HEK293 (cell line): ENCODE measurements around the gene RRM1.

ENCODE experiments used
- CTCF ChIA-PET: fragments of 350-600 bp; formaldehyde crosslinking; extraction: SDS; loops from one replicate; lab custom pipeline; 2021; ENCODE audit warnings: antibody characterized with exemption; lab: Yijun Ruan, JAX
- POLR2A ChIA-PET: fragments of 300-600 bp; formaldehyde crosslinking; extraction: SDS; loops from one replicate; lab custom pipeline; 2020; ENCODE audit warnings: antibody characterized with exemption, inconsistent platforms; lab: Yijun Ruan, JAX
- H3K27ac ChIP-seq: fragments of 200-500 bp; sonication (Bioruptor generic); 2 replicates; pipeline ENCODE4 v1.5.1; 2014; ENCODE audit warnings: low read depth, low read length, control low read depth, inconsistent platforms; ENCODE audit errors: extremely low read depth
- H3K36me3 ChIP-seq, 2 experiments: fragments of 200-500 bp in 1 of 2; sonication (Bioruptor generic) in 1 of 2; 1 replicate in 1 of 2; 2 replicates in 1 of 2; pipeline ENCODE4 v1.5.1; 2014 to 2017; ENCODE audit warnings: inconsistent platforms in 2 of 2, low read length in 2 of 2; ENCODE audit not compliant: control insufficient read depth in 2 of 2, insufficient read depth in 1 of 2
- H3K4me1 ChIP-seq: fragments of 200-500 bp; sonication (Bioruptor generic); 2 replicates; pipeline ENCODE4 v1.5.1; 2014; ENCODE audit warnings: mild to moderate bottlenecking, low read length, inconsistent platforms; ENCODE audit not compliant: control insufficient read depth, insufficient read depth
- H3K4me3 ChIP-seq: 2 replicates; pipeline ENCODE4 v1.5.1; 2011; ENCODE audit warnings: low read depth, mild to moderate bottlenecking, control low read depth, low read length, moderate library complexity
- H3K9me3 ChIP-seq: fragments of 200-500 bp; sonication (Bioruptor generic); 2 replicates; pipeline ENCODE4 v1.5.1; 2014; ENCODE audit warnings: low read depth, low read length, inconsistent platforms; ENCODE audit not compliant: control insufficient read depth, insufficient read depth
- EGR2 ChIP-seq: fragments of 450-650 bp; formaldehyde crosslinking; IDR thresholded peaks from 2 replicates; pipeline ENCODE4 v1.5.1; 2016; ENCODE audit warnings: low read depth, missing biosample characterization, missing genetic modification characterization
- PRDM4 ChIP-seq: fragments of 450-650 bp; formaldehyde crosslinking; IDR thresholded peaks from 2 replicates; pipeline ENCODE4 v1.5.1; 2017; ENCODE audit warnings: missing biosample characterization, missing genetic modification characterization
- ZBTB8A ChIP-seq: fragments of 450-650 bp; formaldehyde crosslinking; IDR thresholded peaks from 2 replicates; pipeline ENCODE4 v1.5.1; 2016; ENCODE audit warnings: missing biosample characterization, missing genetic modification characterization
- ZFHX2 ChIP-seq: fragments of 450-650 bp; formaldehyde crosslinking; conservative IDR thresholded peaks from 2 replicates; pipeline ENCODE4 v1.5.1; 2016; ENCODE audit warnings: missing biosample characterization, missing genetic modification characterization
- ZNF280C ChIP-seq: fragments of 450-650 bp; formaldehyde crosslinking; IDR thresholded peaks from 2 replicates; pipeline ENCODE4 v1.5.1; 2016; ENCODE audit warnings: missing biosample characterization, missing genetic modification characterization
- ZNF302 ChIP-seq: fragments of 450-650 bp; formaldehyde crosslinking; IDR thresholded peaks from 2 replicates; pipeline ENCODE4 v1.5.1; 2016; ENCODE audit warnings: missing biosample characterization, missing genetic modification characterization, low read depth
- ZNF473 ChIP-seq: fragments of 450-650 bp; formaldehyde crosslinking; IDR thresholded peaks from 2 replicates; pipeline ENCODE4 v1.5.1; 2017; ENCODE audit warnings: missing biosample characterization, missing genetic modification characterization
- ZNF488 ChIP-seq: fragments of 450-650 bp; formaldehyde crosslinking; IDR thresholded peaks from 2 replicates; pipeline ENCODE4 v1.5.1; 2016; ENCODE audit warnings: missing biosample characterization, missing genetic modification characterization
- ZNF501 ChIP-seq: fragments of 450-650 bp; formaldehyde crosslinking; IDR thresholded peaks from 2 replicates; pipeline ENCODE4 v1.5.1; 2016; ENCODE audit warnings: missing biosample characterization, missing genetic modification characterization
- ZNF514 ChIP-seq: fragments of 450-650 bp; formaldehyde crosslinking; IDR thresholded peaks from 2 replicates; pipeline ENCODE4 v1.5.1; 2016; ENCODE audit warnings: missing biosample characterization, missing genetic modification characterization
- ZNF521 ChIP-seq: fragments of 450-650 bp; formaldehyde crosslinking; IDR thresholded peaks from 2 replicates; pipeline ENCODE4 v1.5.1; 2017; ENCODE audit warnings: missing biosample characterization, mild to moderate bottlenecking, missing genetic modification characterization
- ZNF548 ChIP-seq: fragments of 450-650 bp; formaldehyde crosslinking; IDR thresholded peaks from 2 replicates; pipeline ENCODE4 v1.5.1; 2016; ENCODE audit warnings: missing biosample characterization, missing genetic modification characterization
- ZNF549 ChIP-seq: fragments of 450-650 bp; IDR thresholded peaks from 2 replicates; pipeline ENCODE4 v1.5.1; 2018; ENCODE audit warnings: missing biosample characterization, missing genetic modification characterization, mild to moderate bottlenecking, inconsistent platforms, moderate library complexity
- ZNF600 ChIP-seq: fragments of 450-650 bp; formaldehyde crosslinking; IDR thresholded peaks from 2 replicates; pipeline ENCODE4 v1.5.1; 2016; ENCODE audit warnings: missing biosample characterization, missing genetic modification characterization
- ZNF610 ChIP-seq: fragments of 450-650 bp; formaldehyde crosslinking; IDR thresholded peaks from 2 replicates; pipeline ENCODE4 v1.5.1; 2016; ENCODE audit warnings: missing biosample characterization, missing genetic modification characterization, borderline replicate concordance
- ZNF621 ChIP-seq: fragments of 450-650 bp; formaldehyde crosslinking; IDR thresholded peaks from 2 replicates; pipeline ENCODE4 v1.5.1; 2017; ENCODE audit warnings: missing biosample characterization, missing genetic modification characterization
- ZNF645 ChIP-seq: fragments of 450-650 bp; formaldehyde crosslinking; IDR thresholded peaks from 2 replicates; pipeline ENCODE4; 2016; ENCODE audit warnings: missing biosample characterization, missing genetic modification characterization
- ZNF830 ChIP-seq: fragments of 450-650 bp; IDR thresholded peaks from 2 replicates; pipeline ENCODE4 v1.5.0; 2018; ENCODE audit warnings: missing biosample characterization, missing genetic modification characterization, low read depth, mild to moderate bottlenecking, moderate library complexity
- ZSCAN4 ChIP-seq: fragments of 450-650 bp; formaldehyde crosslinking; IDR thresholded peaks from 2 replicates; pipeline ENCODE4 v1.5.1; 2017; ENCODE audit warnings: missing biosample characterization, missing genetic modification characterization

Gene RRM1

GRCh38 chr11:4111834-4112233, 17.2 kb downstream of the RRM1 start:
- ChIA-PET POLR2A (no interaction called here), CTCF (no interaction called here)
- TF ChIP-seq ZNF600 (tag by site-specific recombination) (no peak), ZFHX2 (tag by site-specific recombination) (peak; percentile 55), ZNF280C (tag by site-specific recombination) (no peak), ZNF621 (tag by site-specific recombination) (no peak), EGR2 (tag by site-specific recombination) (peak; percentile 56; the same call in 1 of the 2 replicates)
- no peak overlapping the region for H3K27ac ChIP-seq
- no peak overlapping the region for H3K4me3 ChIP-seq
- H3K4me1 ChIP-seq: no peaks in the 10 kb centered on the region
- no peaks in the 10 kb centered on the region for H3K9me3 ChIP-seq
- peaks cover 38 to 91% of the 10 kb centered on the region in 2 experiments for H3K36me3 ChIP-seq

- TF ChIP-seq ZNF610 (tag by site-specific recombination): no peak
- TF ChIP-seq ZNF521: no peak
- TF ChIP-seq ZNF302 (tag by site-specific recombination): no peak
- TF ChIP-seq ZNF548 (tag by site-specific recombination): no peak
- no peak for TF ChIP-seq ZNF549 (tag by site-specific recombination)
- no peak for TF ChIP-seq ZNF501 (tag by site-specific recombination)
- no peak for TF ChIP-seq ZNF488 (tag by site-specific recombination)
- no peak for TF ChIP-seq ZNF473 (tag by site-specific recombination)
- TF ChIP-seq ZNF830: no peak
- TF ChIP-seq PRDM4 (tag by site-specific recombination): no peak
- no peak for TF ChIP-seq ZBTB8A (tag by site-specific recombination)
- no peak for TF ChIP-seq ZNF514 (tag by site-specific recombination)
- TF ChIP-seq ZNF645 (tag by site-specific recombination): no peak
- no peak for TF ChIP-seq ZSCAN4 (tag by site-specific recombination)
- peaks cover 26 to 93% of the 10 kb centered on the region in 2 experiments for H3K36me3 ChIP-seq
- no peak overlapping the region for H3K4me3 ChIP-seq
- CTCF ChIA-PET: no interaction called here
- H3K4me1 ChIP-seq: no peaks in the 10 kb centered on the region
- POLR2A ChIA-PET: no interaction called here
- H3K9me3 ChIP-seq: no peaks in the 10 kb centered on the region
- H3K27ac ChIP-seq: no peak overlapping the region
Measured at GRCh38 chr11:4115128-4115527, 20.5 kb downstream of the RRM1 start.
